Measurements from ENCODE around the gene MBLAC2.
A peak's percentile ranks its signal among the peaks of the same experiment; 100 is the strongest.

The MBLAC2 gene

GRCh38 chr5:90446961-90447360 is 27.6 kb downstream of the MBLAC2 start:
- DNase-seq, result no peak

GRCh38 chr5:90440644-90441043 is 33.9 kb downstream of the MBLAC2 start:
- no peak for DNase-seq

- DNase-seq, result no peak
Measured at GRCh38 chr5:90438100-90438499, 36.5 kb downstream of the MBLAC2 start.

- no peak for DNase-seq
Measured at GRCh38 chr5:90437663-90438062, 36.9 kb downstream of the MBLAC2 start.

GRCh38 chr5:90434116-90434714 is 40.4 kb downstream of the MBLAC2 start:
- peak; percentile 58 for DNase-seq

GRCh38 chr5:90424245-90424644 is 50.3 kb downstream of the MBLAC2 start:
- DNase-seq, result no peak

- no peak for DNase-seq
Measured at GRCh38 chr5:90421136-90421535, 53.4 kb downstream of the MBLAC2 start.

- no peak for DNase-seq
Measured at GRCh38 chr5:90418214-90418613, 56.4 kb downstream of the MBLAC2 start.

- no peak for DNase-seq
Measured at GRCh38 chr5:90410178-90410762, 64.3 kb downstream of the MBLAC2 start.

- peak; percentile 90 for DNase-seq
Measured at GRCh38 chr5:90409318-90410177, 65.0 kb downstream of the MBLAC2 start, which contains the start of gene CETN3. TSS of gene CETN3 (minus strand) at chr5:90409756. CDS start at chr5:90409661, 95 bp downstream.

- DNase-seq, result no peak
Measured at GRCh38 chr5:90408571-90409317, 65.8 kb downstream of the MBLAC2 start.

Measured in CD4-positive, alpha-beta T cell treated with Interleukin-6 for 4 hours (primary cell).